Karpas-422 (cell line): Measurements from ENCODE around the gene LACTBL1. TPM values are rescaled to one million over a fixed set of nuclear protein-coding genes. Genes with fewer than 3 reads are reported as not detected.
"Not testable (repeated sequence)": the region's sequence is repeated elsewhere in the genome, so short reads cannot be mapped to it uniquely, and the experiment has no call there.

Experiments used
- DNase-seq: peaks from one replicate; pipeline ENCODE4 v3.0.0-alpha.2; 2015
- H2AFZ ChIP-seq: fragments of 200-600 bp; sonication (generic); 2 replicates; pipeline ENCODE4 v1.6.1; 2014; ENCODE audit warnings: antibody characterized with exemption, low read length, mixed read lengths
- H3K27ac ChIP-seq: fragments of 200-600 bp; sonication (generic); 2 replicates; pipeline ENCODE4 v1.5.1; 2014; ENCODE audit warnings: mild to moderate bottlenecking, low read length, moderate library complexity
- H3K27me3 ChIP-seq: fragments of 200-600 bp; sonication (generic); 2 replicates; pipeline ENCODE4 v1.6.1; 2014; ENCODE audit warnings: low read length, mixed read lengths
- H3K36me3 ChIP-seq: fragments of 200-600 bp; sonication (generic); 2 replicates; pipeline ENCODE4 v1.6.1; 2014; ENCODE audit warnings: low read length, mixed read lengths; ENCODE audit not compliant: insufficient read depth
- H3K4me1 ChIP-seq: fragments of 200-600 bp; sonication (generic); 2 replicates; pipeline ENCODE4 v1.6.1; 2014; ENCODE audit warnings: mild to moderate bottlenecking, low read length, mixed read lengths
- H3K4me2 ChIP-seq: fragments of 200-600 bp; sonication (generic); 2 replicates; pipeline ENCODE4 v1.6.1; 2014; ENCODE audit warnings: low read length, low read depth, mild to moderate bottlenecking; ENCODE audit not compliant: poor library complexity, severe bottlenecking
- H3K4me3 ChIP-seq: fragments of 200-600 bp; sonication (generic); 2 replicates; pipeline ENCODE4 v1.5.1; 2014; ENCODE audit warnings: mild to moderate bottlenecking, antibody characterized with exemption, low read length, mixed read lengths
- H3K79me2 ChIP-seq: fragments of 200-600 bp; sonication (generic); 2 replicates; pipeline ENCODE4 v1.6.1; 2014; ENCODE audit warnings: mild to moderate bottlenecking, low read length, mixed read lengths
- H3K9ac ChIP-seq: fragments of 200-600 bp; sonication (generic); 2 replicates; pipeline ENCODE4 v1.6.0; 2014; ENCODE audit warnings: low read length
- H3K9me2 ChIP-seq: fragments of 200-600 bp; sonication (generic), shearing (Covaris generic); replicated peaks from 2 replicates; pipeline ENCODE4 v1.6.0; 2014; ENCODE audit warnings: mild to moderate bottlenecking, low read length, moderate library complexity; ENCODE audit not compliant: insufficient read depth
- H3K9me3 ChIP-seq: fragments of 300-700, 200-600 bp; sonication (generic); 2 replicates; pipeline ENCODE4 v1.6.1; 2014; ENCODE audit warnings: low read length, mixed read lengths
- H4K20me1 ChIP-seq: fragments of 200-600 bp; sonication (generic); 2 replicates; pipeline ENCODE4 v1.6.1; 2014; ENCODE audit warnings: mild to moderate bottlenecking, antibody characterized with exemption, low read length, low read depth; ENCODE audit not compliant: insufficient read depth
- total RNA-seq: library from RNA; depleted of rRNA; stranded (reverse); fragments of >200 nt; shearing (Covaris generic); gene quantifications from 2 replicates; pipeline ENCODE4 v1.2.3, GENCODE V29; 2014; ENCODE audit warnings: low replicate concordance

LACTBL1 gene
- total RNA-seq, 1 experiment from 2014 or later = not detected

GRCh38 chr1:22993220-22993795, 20.6 kb upstream of the LACTBL1 start:
- H3K27me3 ChIP-seq, H3K79me2 ChIP-seq, H3K4me3 ChIP-seq, H3K36me3 ChIP-seq, H4K20me1 ChIP-seq, H3K9me2 ChIP-seq, H3K4me1 ChIP-seq, H3K4me2 ChIP-seq, H3K27ac ChIP-seq, H3K9ac ChIP-seq, H2AFZ ChIP-seq, DNase-seq, H3K9me3 ChIP-seq: not testable (repeated sequence)

DNA sequence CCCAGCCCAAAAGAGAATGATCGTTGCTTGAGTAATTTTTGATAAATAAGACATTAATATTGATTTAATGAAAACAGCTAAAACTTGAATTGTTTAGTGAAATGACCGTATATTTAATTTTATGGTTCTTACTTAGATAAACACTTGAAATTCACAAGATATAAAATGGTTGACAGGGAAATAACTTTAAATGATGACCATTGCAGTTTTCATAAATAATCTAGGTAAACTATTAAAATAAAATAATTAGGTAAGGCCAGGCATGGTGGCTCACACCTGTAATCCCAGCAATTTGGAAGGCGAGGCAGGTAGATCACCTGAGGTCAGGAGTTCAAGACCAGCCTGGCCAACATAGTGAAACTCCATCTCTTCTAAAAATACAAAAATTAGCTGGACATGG, 19.7 kb upstream of the LACTBL1 start:
- not testable (repeated sequence) for H3K9me2 ChIP-seq, H3K9ac ChIP-seq, H3K27me3 ChIP-seq, H3K4me2 ChIP-seq, DNase-seq, H3K9me3 ChIP-seq, H4K20me1 ChIP-seq, H3K36me3 ChIP-seq, H2AFZ ChIP-seq, H3K27ac ChIP-seq, H3K4me1 ChIP-seq, H3K79me2 ChIP-seq, H3K4me3 ChIP-seq

DNA sequence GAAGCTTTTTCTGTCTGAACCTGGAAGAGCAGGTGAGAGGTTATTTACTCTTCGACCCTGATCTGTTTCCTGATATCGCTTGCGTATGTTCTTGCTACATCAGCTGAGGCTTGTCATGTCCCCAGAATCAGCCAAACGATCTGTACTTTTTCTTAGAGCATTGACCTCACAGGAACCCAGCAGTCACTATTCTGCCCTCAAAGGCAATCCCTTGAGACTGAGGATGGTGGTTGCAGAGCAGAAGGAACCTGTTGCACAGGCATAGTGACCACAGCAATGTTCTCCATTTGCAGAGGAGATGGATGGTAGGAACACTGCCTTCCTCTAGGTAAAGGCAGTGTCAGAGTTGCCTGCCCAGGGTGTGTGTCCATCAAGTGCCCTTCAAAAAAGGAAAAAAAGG, 11.3 kb upstream of the LACTBL1 start:
- H3K9ac ChIP-seq = no peak overlapping the region
- no peaks in the 10 kb centered on the region for H3K9me3 ChIP-seq
- H3K79me2 ChIP-seq = no peaks in the 10 kb centered on the region
- H3K27me3 ChIP-seq = no peaks in the 10 kb centered on the region
- no peak overlapping the region for H3K4me2 ChIP-seq
- no peaks in the 10 kb centered on the region for H3K9me2 ChIP-seq
- no peak overlapping the region for H3K27ac ChIP-seq
- H3K36me3 ChIP-seq = no peaks in the 10 kb centered on the region
- H2AFZ ChIP-seq = no peak overlapping the region
- no peak for DNase-seq
- no peak overlapping the region for H3K4me3 ChIP-seq
- no peaks in the 10 kb centered on the region for H4K20me1 ChIP-seq
- peaks cover 5% of the 10 kb centered on the region for H3K4me1 ChIP-seq

GRCh38 chr1:22980471-22980790, 7.8 kb upstream of the LACTBL1 start:
- not testable (repeated sequence) for H3K27ac ChIP-seq, H3K9me3 ChIP-seq, H3K4me3 ChIP-seq, H2AFZ ChIP-seq, H3K9me2 ChIP-seq, DNase-seq, H3K4me2 ChIP-seq, H3K79me2 ChIP-seq, H3K9ac ChIP-seq, H4K20me1 ChIP-seq, H3K36me3 ChIP-seq, H3K27me3 ChIP-seq, H3K4me1 ChIP-seq

- peaks cover 5% of the 10 kb centered on the region for H3K4me1 ChIP-seq
- H3K9me3 ChIP-seq = no peaks in the 10 kb centered on the region
- no peak overlapping the region for H2AFZ ChIP-seq
- no peaks in the 10 kb centered on the region for H3K27me3 ChIP-seq
- no peaks in the 10 kb centered on the region for H4K20me1 ChIP-seq
- H3K36me3 ChIP-seq = no peaks in the 10 kb centered on the region
- no peak overlapping the region for H3K4me3 ChIP-seq
- H3K4me2 ChIP-seq = no peak overlapping the region
- H3K79me2 ChIP-seq = no peaks in the 10 kb centered on the region
- H3K27ac ChIP-seq = no peak overlapping the region
- H3K9ac ChIP-seq = no peak overlapping the region
- DNase-seq = no peak
- no peaks in the 10 kb centered on the region for H3K9me2 ChIP-seq
Observed at GRCh38 chr1:22978299-22978698, 5.6 kb upstream of the LACTBL1 start.

GRCh38 chr1:22976461-22977243, 4.0 kb upstream of the LACTBL1 start:
- no peak overlapping the region for H3K4me2 ChIP-seq
- H3K79me2 ChIP-seq = no peaks in the 10 kb centered on the region
- H3K27me3 ChIP-seq = no peaks in the 10 kb centered on the region
- H3K27ac ChIP-seq = no peak overlapping the region
- H3K9me3 ChIP-seq = no peaks in the 10 kb centered on the region
- peaks cover 9% of the 10 kb centered on the region for H3K4me1 ChIP-seq
- H3K4me3 ChIP-seq = no peak overlapping the region
- DNase-seq = peak; percentile 92
- no peaks in the 10 kb centered on the region for H3K9me2 ChIP-seq
- H2AFZ ChIP-seq = no peak overlapping the region
- no peaks in the 10 kb centered on the region for H3K36me3 ChIP-seq
- H4K20me1 ChIP-seq = no peaks in the 10 kb centered on the region
- H3K9ac ChIP-seq = no peak overlapping the region

- Histone ChIP-seq H3K4me1 (peaks cover 13% of the 10 kb centered on the region), H3K27me3 (no peaks in the 10 kb centered on the region), H3K4me2 (no peak overlapping the region), H3K36me3 (no peaks in the 10 kb centered on the region), H3K9me3 (no peaks in the 10 kb centered on the region), H3K9ac (no peak overlapping the region), H2AFZ (no peak overlapping the region), H4K20me1 (no peaks in the 10 kb centered on the region), H3K79me2 (no peaks in the 10 kb centered on the region), H3K27ac (no peak overlapping the region), H3K4me3 (no peak overlapping the region), H3K9me2 (no peaks in the 10 kb centered on the region)
- DNase-seq = peak; percentile 35
Observed at GRCh38 chr1:22976127-22976460, 3.4 kb upstream of the LACTBL1 start.

DNA sequence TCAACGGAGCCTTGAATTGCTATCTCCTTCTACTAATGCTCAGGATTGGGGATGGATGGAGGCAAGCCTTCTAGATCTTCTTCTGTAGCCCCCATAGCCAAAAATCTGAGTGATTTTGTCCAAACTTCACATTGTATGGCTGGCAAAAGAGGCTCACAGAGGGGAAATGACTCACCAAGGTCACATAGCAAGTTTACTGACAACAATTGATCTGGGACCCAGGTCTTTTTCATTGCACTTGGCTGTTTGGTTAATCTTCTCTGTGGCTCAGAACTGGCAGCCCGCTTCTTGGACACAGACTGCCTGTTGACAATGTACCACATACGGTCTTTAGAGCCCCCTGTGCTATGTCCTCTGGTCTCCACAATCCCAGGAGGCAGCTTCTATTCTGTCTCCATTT, 3.0 kb upstream of the LACTBL1 start:
- H3K4me2 ChIP-seq = no peak overlapping the region
- no peaks in the 10 kb centered on the region for H4K20me1 ChIP-seq
- no peaks in the 10 kb centered on the region for H3K79me2 ChIP-seq
- H2AFZ ChIP-seq = no peak overlapping the region
- H3K4me3 ChIP-seq = no peak overlapping the region
- no peak overlapping the region for H3K9ac ChIP-seq
- peaks cover 10% of the 10 kb centered on the region for H3K4me1 ChIP-seq
- H3K27ac ChIP-seq = no peak overlapping the region
- no peaks in the 10 kb centered on the region for H3K36me3 ChIP-seq
- no peaks in the 10 kb centered on the region for H3K9me2 ChIP-seq
- DNase-seq = peak; percentile 29
- H3K9me3 ChIP-seq = no peaks in the 10 kb centered on the region
- H3K27me3 ChIP-seq = no peaks in the 10 kb centered on the region
